ENCODE results near the gene FOXP1.

DNA sequence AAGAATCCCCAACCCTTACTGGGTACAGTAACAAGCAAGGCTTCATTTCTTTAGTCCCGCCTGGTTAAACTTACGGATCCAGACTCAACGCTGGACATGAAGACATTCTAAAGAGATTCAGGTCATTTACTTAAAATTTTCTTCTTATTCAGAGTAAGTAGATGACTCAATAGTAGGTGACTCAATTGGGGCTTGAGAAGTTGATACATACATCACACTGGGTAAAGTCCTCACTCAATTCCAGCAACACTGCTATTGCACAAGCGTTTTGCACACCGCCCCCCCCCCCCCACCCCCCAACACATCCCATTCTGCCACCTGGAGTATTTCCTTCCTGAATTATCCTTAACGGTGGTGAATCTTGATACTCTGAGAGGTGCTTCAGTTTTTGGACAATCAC lies 610.0 kb downstream of the FOXP1 start:
- TF ChIP-seq CTCF (IDR thresholded peaks at IDR 0.05) (no peak), EP300 (IDR thresholded peaks at IDR 0.05) (no peak), POLR2A (IDR thresholded peaks at IDR 0.05) (no peak), POLR2AphosphoS5 (IDR thresholded peaks at IDR 0.05) (no peak)
